HepG2 (cell line): ENCODE measurements around the gene SPTBN4. TPM values are rescaled to one million over a fixed set of nuclear protein-coding genes. Genes with fewer than 3 reads are reported as not detected.

ENCODE experiments used
- ATAC-seq: fragments of 200-7000 bp; cut with Tn5 transposase; 3 replicates; pipeline ENCODE4 v1.9.1; 2020; ENCODE audit warnings: mild to moderate bottlenecking, moderate library complexity
- BruUV-seq: library from RNA; stranded (reverse); fragments of 400-500 nt; replicated peaks from 2 replicates; lab custom pipeline; 2021; lab: Mats Ljungman, UMichigan
- CTCF ChIA-PET: fragments of 300-600 bp; formaldehyde crosslinking; extraction: SDS; loops from one replicate; lab custom pipeline; 2021; ENCODE audit warnings: low total read pairs, inconsistent platforms, low intra/inter-chr PET ratio; lab: Yijun Ruan, JAX
- POLR2A ChIA-PET: fragments of 350-600 bp; sonication (Branson Sonifier 250); formaldehyde crosslinking; loops from one replicate; lab custom pipeline; 2020; ENCODE audit warnings: antibody characterized with exemption, inconsistent platforms; lab: Yijun Ruan, JAX
- DNase-seq: peaks from one replicate; pipeline ENCODE4 v3.0.0-alpha.2; 2015; ENCODE audit warnings: low spot score
- FAIRE-seq: peaks from 3 replicates; lab custom pipeline; 2011; peaks lifted over from hg19 to GRCh38; lab: Jason Lieb, UNC
- H2AFZ ChIP-seq: one replicate; pipeline ENCODE4 v1.6.1; 2011; ENCODE audit warnings: low read length, inconsistent platforms
- H3K27ac ChIP-seq: fragments of 300-600 bp; 3 replicates; pipeline ENCODE4 v1.8.0; 2011; ENCODE audit warnings: mixed run types, mild to moderate bottlenecking, mixed read lengths, low read length, inconsistent platforms; ENCODE audit not compliant: insufficient read depth; ENCODE audit errors: extremely low read length
- H3K27me3 ChIP-seq, 2 experiments: fragments of 200-600 bp in 1 of 2; 2 replicates in 1 of 2; 3 replicates in 1 of 2; pipeline versions ENCODE4 v1.6.0 to v1.8.0; 2011; ENCODE audit warnings: low read length in 2 of 2, mild to moderate bottlenecking in 2 of 2, moderate library complexity in 2 of 2, inconsistent platforms in 1 of 2; ENCODE audit not compliant: insufficient read depth in 2 of 2, control insufficient read depth in 1 of 2
- H3K36me3 ChIP-seq, 2 experiments: fragments of 200-600 bp in 1 of 2; replicated peaks in 1 of 2; 2 replicates in 1 of 2; 3 replicates in 1 of 2; pipeline versions ENCODE4 v1.5.1 to v1.8.0; 2011; ENCODE audit warnings: low read length in 2 of 2, inconsistent platforms in 1 of 2; ENCODE audit not compliant: insufficient read depth in 2 of 2, control insufficient read depth in 1 of 2
- H3K4me1 ChIP-seq: 2 replicates; pipeline ENCODE4 v1.5.1; 2012; ENCODE audit warnings: low read length, inconsistent platforms; ENCODE audit not compliant: insufficient read depth
- H3K4me2 ChIP-seq: 2 replicates; pipeline ENCODE4 v1.6.0; 2011; ENCODE audit warnings: low read depth, low read length, inconsistent platforms
- H3K4me3 ChIP-seq, 3 experiments: fragments of 200-600 bp in 1 of 3; sonication (generic), shearing (Covaris generic) in 1 of 3; replicated peaks in 1 of 3; 2 replicates each; pipeline ENCODE4 v1.5.1; 2011 to 2016; ENCODE audit warnings: low read length in 3 of 3, inconsistent platforms in 2 of 3, low read depth in 2 of 3, mild to moderate bottlenecking in 2 of 3, control low read depth in 1 of 3, mixed read lengths in 1 of 3; ENCODE audit not compliant: insufficient read depth in 1 of 3
- H3K79me2 ChIP-seq: one replicate; pipeline ENCODE4 v1.6.1; 2011; ENCODE audit warnings: low read length, inconsistent platforms; ENCODE audit not compliant: insufficient read depth
- H3K9ac ChIP-seq: 2 replicates; pipeline ENCODE4 v1.6.0; 2011; ENCODE audit warnings: mild to moderate bottlenecking, low read depth, low read length, inconsistent platforms; ENCODE audit not compliant: insufficient read depth
- H3K9me3 ChIP-seq: 2 replicates; pipeline ENCODE4 v1.5.1; 2012; ENCODE audit warnings: mild to moderate bottlenecking, low read length
- H4K20me1 ChIP-seq: 2 replicates; pipeline ENCODE4 v1.6.0; 2011; ENCODE audit warnings: inconsistent platforms, mild to moderate bottlenecking, low read length, moderate library complexity; ENCODE audit not compliant: insufficient read depth
- CC2D1A ChIP-seq: sonication (generic); formaldehyde crosslinking; IDR thresholded peaks from 2 replicates; pipeline ENCODE4 v1.8.1; 2023; ENCODE audit warnings: mild to moderate bottlenecking, missing genetic modification reagents
- CTCF ChIP-seq: sonication (generic); formaldehyde crosslinking; IDR thresholded peaks from 2 replicates; pipeline ENCODE4 v1.5.0; 2020; ENCODE audit warnings: mild to moderate bottlenecking, missing genetic modification reagents, moderate library complexity
- DMAP1 ChIP-seq: IDR thresholded peaks from 2 replicates; pipeline ENCODE4 v1.6.1; 2016
- LCORL ChIP-seq, 2 experiments: fragments of 450-650 bp in 1 of 2; sonication (generic) in 1 of 2; formaldehyde crosslinking in 1 of 2; IDR thresholded peaks; 2 replicates each; pipeline versions ENCODE4 v1.5.0 to v1.6.1; 2017 to 2020; ENCODE audit warnings: antibody characterized with exemption in 1 of 2, missing genetic modification reagents in 1 of 2
- POGK ChIP-seq: sonication (generic); formaldehyde crosslinking; conservative IDR thresholded peaks from 2 replicates; pipeline ENCODE4 v1.8.0; 2022; ENCODE audit warnings: mild to moderate bottlenecking, moderate library complexity, missing genetic modification reagents
- RXRA ChIP-seq: sonication (generic); formaldehyde crosslinking; IDR thresholded peaks from 2 replicates; pipeline ENCODE4 v1.5.1; 2020; ENCODE audit warnings: missing genetic modification reagents
- SIX1 ChIP-seq: sonication (generic); formaldehyde crosslinking; IDR thresholded peaks from 2 replicates; pipeline ENCODE4 v1.4.0; 2020; ENCODE audit warnings: missing genetic modification reagents, borderline replicate concordance
- TEAD3 ChIP-seq: optimal IDR thresholded peaks from 2 replicates; pipeline ENCODE3; 2016; ENCODE audit warnings: borderline replicate concordance
- YY1 ChIP-seq: IDR thresholded peaks from 2 replicates; pipeline ENCODE4 v1.6.1; 2011; ENCODE audit warnings: low read length, low read depth, moderate library complexity, mild to moderate bottlenecking; ENCODE audit not compliant: insufficient read depth, insufficient replicate concordance
- ZBTB14 ChIP-seq: sonication (generic); formaldehyde crosslinking; IDR thresholded peaks from 2 replicates; pipeline ENCODE4 v1.4.0; 2020; ENCODE audit warnings: missing genetic modification reagents
- ZBTB7B ChIP-seq: sonication (generic); formaldehyde crosslinking; IDR thresholded peaks from 2 replicates; pipeline ENCODE4 v1.4.0; 2020; ENCODE audit warnings: missing genetic modification reagents
- ZNF18 ChIP-seq: sonication (generic); formaldehyde crosslinking; IDR thresholded peaks from 2 replicates; pipeline ENCODE4 v1.8.0; 2022; ENCODE audit warnings: mild to moderate bottlenecking, missing genetic modification reagents; ENCODE audit not compliant: insufficient replicate concordance
- ZNF205 ChIP-seq: IDR thresholded peaks from 2 replicates; pipeline ENCODE4 v1.6.1; 2018; ENCODE audit warnings: missing biosample characterization, missing genetic modification reagents
- ZNF264 ChIP-seq: sonication (generic); formaldehyde crosslinking; IDR thresholded peaks from 2 replicates; pipeline ENCODE4 v1.4.0; 2020; ENCODE audit warnings: missing genetic modification reagents
- ZNF34 ChIP-seq: sonication (generic); formaldehyde crosslinking; IDR thresholded peaks from 2 replicates; pipeline ENCODE4 v1.4.0; 2020; ENCODE audit warnings: mild to moderate bottlenecking, missing genetic modification reagents, borderline replicate concordance
- ZNF788 ChIP-seq: sonication (generic); formaldehyde crosslinking; IDR thresholded peaks from 2 replicates; pipeline ENCODE4 v1.5.0; 2020; ENCODE audit warnings: mild to moderate bottlenecking, missing genetic modification reagents, borderline replicate concordance
- WGBS: methylation state at CpG from one replicate; pipeline ENCODE4 v1.1.6; 2017; ENCODE audit warnings: low lambda C conversion rate; 5-methylcytosine and 5-hydroxymethylcytosine counted together
- in situ Hi-C: cut with HindIII; loops from 2 replicates; pipeline ENCODE4 v1.10.0; 2017; ENCODE audit warnings: low pct_unique_long_range_greater_than_20kb; ENCODE audit not compliant: extremely low pct_ligation_motif_present
- intact Hi-C: fragments of 100-400 bp; cut with micrococcal nuclease; formaldehyde crosslinking; loops from one replicate; pipeline ENCODE4 v1.10.0; 2022; ENCODE audit not compliant: unreplicated experiment
- polyA plus RNA-seq, 8 experiments: library from polyadenylated mRNA; depleted of rRNA in 3 of 8; stranded (reverse) in 7 of 8; unstranded in 1 of 8; fragments of >200 nt; fragmentation: Illumina TruSeq in 4 of 8; extraction: Trizol in 4 of 8; gene quantifications; 2 replicates each; pipeline versions ENCODE4 v1.2.1 to v1.2.3, GENCODE V29; 2011 to 2016; ENCODE audit warnings: low read depth in 4 of 8, missing spikeins in 1 of 8, mixed read lengths in 1 of 8; ENCODE audit not compliant: insufficient read depth in 1 of 8
- total RNA-seq, 5 experiments: library from RNA; depleted of rRNA; stranded (reverse); fragments of >200 nt; fragmentation: Illumina TruSeq; extraction: Trizol; gene quantifications; 2 replicates each; pipeline ENCODE4 v1.2.3, GENCODE V29; 2016; ENCODE audit warnings: low read depth in 1 of 5

Gene SPTBN4
- total and polyA plus RNA-seq, 2 of the 13 experiments (the other 11 are each of a cell fraction or from before 2014, with no cell fraction given): 0.11 TPM

GRCh38 chr19:40461669-40462221, 5.1 kb upstream of the SPTBN4 start:
- Histone ChIP-seq H3K79me2 (no peaks in the 10 kb centered on the region), H3K4me3 (no peak overlapping the region), H3K27me3 (peaks cover 0 to 8% of the 10 kb centered on the region in 2 experiments; a peak in 3 of 5 replicates), H2AFZ (no peak overlapping the region), H3K36me3 (0 out of 5 replicates have a peak, but pooled peaks cover 0 to 2% of the 10 kb centered on the region in 2 experiments), H3K9me3 (no peaks in the 10 kb centered on the region), H4K20me1 (no peaks in the 10 kb centered on the region), H3K27ac (peak overlapping the region; percentile 61), H3K4me1 (peaks cover 50% of the 10 kb centered on the region), H3K4me2 (peak overlapping the region; percentile 54), H3K9ac (no peak overlapping the region; the same call in 1 of the 2 replicates)
- ChIA-PET POLR2A (interaction anchor here (0.7 to 5.5 kb wide), 5 partner anchors 9 to 802 kb away, joined by 3 to 46 read pairs (median 4); partner anchors contain the start of genes SERTAD1 and SERTAD3), CTCF (no interaction called here)
- DNase-seq: peak; percentile 59
- in situ Hi-C loops (no loop called here), intact Hi-C loops (loop anchor here (10.0 kb wide), 1 partner anchor 63 kb away; no protein-coding TSS in a partner anchor)
- 27% methylated on average over 7 of the region's 7 CpGs for WGBS
- FAIRE-seq: peak; percentile 55
- peak; percentile 14 for ATAC-seq
- no TSS peak for BruUV-seq
- TF ChIP-seq YY1 (no peak), ZNF18 (CRISPR knock-in tag) (no peak), RXRA (CRISPR knock-in tag) (peak; percentile 69), ZBTB7B (CRISPR knock-in tag) (peak; percentile 51; the same call in 1 of the 2 replicates), SIX1 (CRISPR knock-in tag) (no peak), DMAP1 (CRISPR knock-in tag) (0 out of 2 replicates have a peak, but pooled peaks have one; percentile 34), CC2D1A (CRISPR knock-in tag) (no peak), ZNF788 (CRISPR knock-in tag) (peak; percentile 48; the same call in 1 of the 2 replicates), CTCF (CRISPR knock-in tag) (0 out of 2 replicates have a peak, but pooled peaks have one; percentile 7), ZBTB14 (CRISPR knock-in tag) (0 out of 2 replicates have a peak, but pooled peaks have one; percentile 22), ZNF205 (CRISPR knock-in tag) (no peak), POGK (CRISPR knock-in tag) (no peak), TEAD3 (peak; percentile 40), ZNF34 (CRISPR knock-in tag) (no peak), ZNF264 (CRISPR knock-in tag) (0 out of 2 replicates have a peak, but pooled peaks have one; percentile 24), LCORL (IDR thresholded peaks at IDR 0.05) (no peak), LCORL (CRISPR knock-in tag; IDR thresholded peaks at IDR 0.05) (peak; percentile 71; the same call in 1 of the 2 replicates)
